ENCODE data around the gene SLC36A1. TPM values are rescaled to one million over a fixed set of nuclear protein-coding genes. Genes with fewer than 3 reads are reported as not detected.

The SLC36A1 gene
- total and polyA plus RNA-seq, 2 donors (not counting 3 experiments of a cell fraction or from before 2014, with no cell fraction given), result 11.8 to 14.5 TPM

DNA sequence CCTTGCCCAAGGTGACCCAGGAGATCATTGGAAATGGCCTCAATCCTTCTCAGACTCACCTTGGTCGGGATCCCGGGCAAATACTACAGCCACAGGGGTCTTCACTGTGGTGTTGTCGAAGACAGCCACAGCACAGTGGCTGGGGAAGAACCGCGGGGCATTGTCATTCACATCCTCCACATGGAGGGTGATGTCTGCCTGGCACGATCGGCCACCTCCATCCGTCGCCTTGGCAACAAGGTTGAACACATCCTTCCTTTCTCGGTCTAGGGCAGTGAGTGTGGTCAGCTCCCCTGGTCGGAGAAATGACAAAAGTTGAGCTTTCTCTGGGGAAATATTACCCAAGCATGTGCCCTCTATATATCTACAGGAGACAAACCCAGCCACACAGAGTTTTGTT is 86.9 kb downstream of the SLC36A1 start:
- Histone ChIP-seq H2AFZ (ENCODE audit: low read depth, low read length) (no peak overlapping the region), H3K36me3 (ENCODE audit: control insufficient read depth in 2 of 2, extremely low read depth in 1 of 2, insufficient read depth in 2 of 2, low read length in 2 of 2) (no peaks in the 10 kb centered on the region), H3K9ac (replicated peaks; ENCODE audit: extremely low read depth, insufficient read depth, low read length) (no peak overlapping the region), H3K9me1 (replicated peaks; ENCODE audit: control insufficient read depth, extremely low read depth, insufficient read depth, low read length) (no peaks in the 10 kb centered on the region), H3K4me2 (ENCODE audit: insufficient read depth, low read length) (no peak overlapping the region), H3K27ac (ENCODE audit: insufficient read depth, low read depth, low read length) (no peak overlapping the region), H3K9me3 (replicated peaks; ENCODE audit: control insufficient read depth, insufficient read depth, low read length) (no peaks in the 10 kb centered on the region), H3K79me2 (ENCODE audit: control insufficient read depth, insufficient read depth, low read length) (no peaks in the 10 kb centered on the region), H4K20me1 (replicated peaks; ENCODE audit: control insufficient read depth, extremely low read depth, insufficient read depth, low read length) (no peaks in the 10 kb centered on the region), H3K4me3 (replicated peaks in 1 of 3; ENCODE audit: insufficient read depth in 1 of 3, low read depth in 1 of 3, low read length in 3 of 3) (no peak overlapping the region), H3K27me3 (ENCODE audit: control insufficient read depth in 2 of 2, insufficient read depth in 2 of 2, low read length in 2 of 2) (peaks cover 2 to 3% of the 10 kb centered on the region in 2 experiments), H3K4me1 (ENCODE audit: control insufficient read depth, extremely low read depth, insufficient read depth, low read length) (no peaks in the 10 kb centered on the region)
- TF ChIP-seq MYC (IDR thresholded peaks at IDR 0.05; ENCODE audit: low read depth, low read length) (no peak), GATA2 (IDR thresholded peaks at IDR 0.05; ENCODE audit: insufficient read depth, insufficient read length, low read depth, low read length) (no peak), POLR2A (IDR thresholded peaks at IDR 0.05; ENCODE audit: low read depth, low read length) (no peak), POLR2AphosphoS5 (IDR thresholded peaks at IDR 0.05; ENCODE audit: insufficient read depth, low read depth, low read length) (no peak), CTCF (IDR thresholded peaks at IDR 0.05; ENCODE audit: extremely low read depth in 1 of 2, insufficient read depth in 1 of 2, low read depth in 1 of 2, low read length in 2 of 2) (no peak), FOS (IDR thresholded peaks at IDR 0.05; ENCODE audit: borderline replicate concordance, insufficient read depth, low read length) (no peak)
- intact Hi-C loops (cut with micrococcal nuclease), result no loop called here
- FAIRE-seq (no peak), DNase-seq (ENCODE audit: low read depth, low spot score) (no peak)
- dilution Hi-C loops (cut with MboI; ENCODE audit: extremely low pct_ligation_motif_present, low sequenced_read_pairs), result no loop called here
- no TSS peak for BruUV-seq (replicated peaks)
- ChIA-PET CTCF (interaction anchor here (0.8 to 3.5 kb wide), 3 partner anchors 11 to 118 kb away, joined by 3 to 14 read pairs (median 4); no protein-coding TSS in a partner anchor), POLR2A (no interaction called here)

- Histone ChIP-seq H3K9me1 (replicated peaks; ENCODE audit: control insufficient read depth, extremely low read depth, insufficient read depth, low read length) (no peaks in the 10 kb centered on the region), H3K4me3 (replicated peaks in 1 of 3; ENCODE audit: insufficient read depth in 1 of 3, low read depth in 1 of 3, low read length in 3 of 3) (no peak overlapping the region), H3K27ac (ENCODE audit: insufficient read depth, low read depth, low read length) (no peak overlapping the region), H3K27me3 (ENCODE audit: control insufficient read depth in 2 of 2, insufficient read depth in 2 of 2, low read length in 2 of 2) (peaks cover 2 to 3% of the 10 kb centered on the region in 2 experiments), H2AFZ (ENCODE audit: low read depth, low read length) (no peak overlapping the region), H3K9me3 (replicated peaks; ENCODE audit: control insufficient read depth, insufficient read depth, low read length) (no peaks in the 10 kb centered on the region), H3K36me3 (ENCODE audit: control insufficient read depth in 2 of 2, extremely low read depth in 1 of 2, insufficient read depth in 2 of 2, low read length in 2 of 2) (no peaks in the 10 kb centered on the region), H3K4me2 (ENCODE audit: insufficient read depth, low read length) (no peak overlapping the region), H3K4me1 (ENCODE audit: control insufficient read depth, extremely low read depth, insufficient read depth, low read length) (no peaks in the 10 kb centered on the region), H3K9ac (replicated peaks; ENCODE audit: extremely low read depth, insufficient read depth, low read length) (no peak overlapping the region), H3K79me2 (ENCODE audit: control insufficient read depth, insufficient read depth, low read length) (no peaks in the 10 kb centered on the region), H4K20me1 (replicated peaks; ENCODE audit: control insufficient read depth, extremely low read depth, insufficient read depth, low read length) (no peaks in the 10 kb centered on the region)
- no peak for FAIRE-seq
- CTCF ChIA-PET, result interaction anchor here (1.6 kb wide), 1 partner anchor 115 kb away, joined by 6 read pairs; no protein-coding TSS in a partner anchor
- intact Hi-C loops (cut with micrococcal nuclease), result no loop called here
- DNase-seq (ENCODE audit: low read depth, low spot score), result no peak
- POLR2A ChIA-PET, result no interaction called here
- BruUV-seq (replicated peaks), result no TSS peak
- TF ChIP-seq, protein P1, sequence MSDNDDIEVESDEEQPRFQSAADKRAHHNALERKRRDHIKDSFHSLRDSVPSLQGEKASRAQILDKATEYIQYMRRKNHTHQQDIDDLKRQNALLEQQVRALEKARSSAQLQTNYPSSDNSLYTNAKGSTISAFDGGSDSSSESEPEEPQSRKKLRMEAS (IDR thresholded peaks at IDR 0.05; ENCODE audit: insufficient read depth, insufficient read length), result no peak
- no peak for TF ChIP-seq POLR2AphosphoS5 (IDR thresholded peaks at IDR 0.05; ENCODE audit: insufficient read depth, low read depth, low read length)
- dilution Hi-C loops (cut with MboI; ENCODE audit: extremely low pct_ligation_motif_present, low sequenced_read_pairs), result no loop called here
Measured at GRCh38 chr5:151537044-151537443, 89.6 kb downstream of the SLC36A1 start.

Measured in endothelial cell of umbilical vein (primary cell).